COR-L47 (cell line): Measurements from ENCODE around the gene KDM4C.

Source experiments
- DNase-seq: peaks from one replicate; lab custom pipeline; 2025; lab: John Stamatoyannopoulos, UW

Gene KDM4C

GRCh38 chr9:6904371-6904770, 146.6 kb downstream of the KDM4C start:
- no peak for DNase-seq

DNA sequence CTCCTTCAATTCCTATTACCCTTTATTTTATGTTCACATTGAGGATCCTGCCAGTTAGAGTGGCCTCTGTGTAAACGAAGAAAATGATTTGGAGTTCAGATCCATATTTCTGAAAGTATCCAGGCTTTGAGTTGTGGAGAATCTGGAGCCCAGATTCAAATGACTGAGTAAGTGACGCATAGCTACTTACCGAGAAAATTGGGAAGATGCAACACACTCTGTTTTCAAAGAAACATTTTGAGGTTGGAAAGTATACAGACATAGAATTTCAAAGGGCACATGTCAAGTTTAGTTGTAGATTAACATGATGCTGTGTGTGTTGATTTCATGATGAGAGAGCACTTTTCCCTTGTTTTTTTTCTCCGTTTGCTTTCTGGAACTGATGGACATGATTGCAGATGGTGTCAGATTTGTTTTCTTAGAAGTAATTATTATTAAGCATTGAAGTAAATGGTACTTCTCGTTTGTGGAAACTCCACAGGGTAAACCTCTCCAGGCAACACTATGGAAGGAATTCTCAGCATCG, 148.1 kb downstream of the KDM4C start:
- DNase-seq: no peak

GRCh38 chr9:6907772-6908381, 150.1 kb downstream of the KDM4C start:
- peak; percentile 27 for DNase-seq

DNA sequence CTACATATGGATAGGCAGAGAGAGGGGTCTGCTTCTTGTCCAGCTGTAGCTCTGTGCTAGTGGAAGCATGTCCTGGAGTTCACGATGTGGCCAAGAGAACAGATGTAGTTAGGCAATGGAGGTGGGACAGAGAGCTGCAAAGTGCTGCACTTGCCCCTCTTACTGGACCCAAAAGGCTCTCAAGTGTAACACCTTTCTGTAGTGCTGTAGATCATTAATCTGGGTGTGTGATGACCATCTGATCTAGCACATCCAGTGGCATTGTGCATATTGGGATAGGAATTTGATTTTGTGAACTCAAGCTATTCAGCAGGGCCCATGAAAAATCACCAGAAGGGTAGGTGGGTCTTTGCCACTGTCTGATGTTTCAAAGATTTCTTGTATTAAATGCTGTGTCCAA, 151.4 kb downstream of the KDM4C start:
- DNase-seq: no peak

DNA sequence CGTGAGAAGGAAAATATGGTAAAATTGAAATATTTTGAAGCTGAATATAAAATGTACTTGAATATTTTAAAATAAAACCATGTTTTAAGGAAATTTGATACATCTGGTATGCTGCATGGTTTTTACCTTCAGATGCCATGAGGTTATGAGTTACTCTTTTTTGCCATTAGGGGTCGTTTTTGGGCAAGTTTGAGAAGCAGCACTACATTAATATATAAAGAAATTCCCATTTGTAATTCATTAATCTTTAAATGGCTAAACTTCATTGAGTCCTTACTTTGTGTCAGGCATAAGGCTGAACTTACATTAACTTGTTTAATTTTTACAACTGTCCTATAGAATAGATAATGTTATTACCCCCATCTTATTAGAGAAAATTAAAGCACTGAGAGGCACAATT, 152.3 kb downstream of the KDM4C start:
- no peak for DNase-seq

DNA sequence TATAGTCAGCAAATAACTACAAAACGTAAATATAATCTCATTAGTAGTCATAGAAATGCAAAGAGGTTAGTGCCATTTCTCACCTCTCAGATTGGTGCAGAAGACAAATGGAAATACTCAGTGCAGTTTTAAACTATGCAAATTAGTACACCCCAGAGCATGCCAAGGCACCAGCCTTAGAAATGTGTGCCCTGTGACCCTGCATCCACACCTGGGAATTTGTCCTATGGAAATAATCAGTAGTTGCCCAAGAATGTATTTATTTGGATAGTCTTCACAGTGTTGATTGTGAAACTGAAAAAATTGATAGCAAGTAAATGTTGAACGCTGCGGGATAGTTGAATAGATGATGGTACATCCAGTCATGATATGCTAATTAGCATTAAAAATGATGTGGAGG, 152.7 kb downstream of the KDM4C start:
- DNase-seq: no peak

DNA sequence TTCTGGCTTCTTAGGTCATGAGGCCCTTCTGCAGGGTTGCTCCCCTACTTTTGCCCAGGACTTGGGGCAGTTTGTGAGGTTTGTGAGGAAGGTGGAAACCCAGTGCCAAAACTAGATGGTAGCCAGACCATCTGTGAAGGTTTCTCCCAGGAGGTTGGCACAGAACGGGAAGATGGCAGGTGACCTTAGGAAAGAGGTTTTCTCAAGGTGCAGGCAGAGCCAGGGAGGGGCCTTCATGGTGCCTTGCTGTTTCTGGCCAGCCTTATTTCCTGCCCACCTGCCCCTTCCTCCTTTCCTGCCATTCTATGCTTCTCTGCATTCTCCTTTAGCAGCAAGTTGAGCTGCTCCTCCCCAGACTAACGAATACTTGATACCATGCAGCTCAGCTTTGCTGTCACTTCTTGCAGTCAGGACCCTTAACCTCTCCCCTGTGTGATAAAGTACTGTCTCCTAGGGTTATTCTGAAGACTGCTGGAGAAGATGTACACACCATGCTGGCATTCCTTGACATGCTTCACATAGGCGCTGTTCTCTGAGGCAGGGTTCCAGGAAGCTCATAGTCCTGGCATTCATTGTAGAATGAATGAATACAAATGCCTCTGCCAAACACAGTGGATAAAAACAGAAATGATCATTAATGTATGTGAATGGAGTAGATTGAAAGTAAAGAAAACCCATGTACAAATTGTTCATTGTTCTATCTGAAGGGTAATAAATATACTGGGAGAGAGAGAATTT, 154.3 kb downstream of the KDM4C start:
- DNase-seq: no peak

DNA sequence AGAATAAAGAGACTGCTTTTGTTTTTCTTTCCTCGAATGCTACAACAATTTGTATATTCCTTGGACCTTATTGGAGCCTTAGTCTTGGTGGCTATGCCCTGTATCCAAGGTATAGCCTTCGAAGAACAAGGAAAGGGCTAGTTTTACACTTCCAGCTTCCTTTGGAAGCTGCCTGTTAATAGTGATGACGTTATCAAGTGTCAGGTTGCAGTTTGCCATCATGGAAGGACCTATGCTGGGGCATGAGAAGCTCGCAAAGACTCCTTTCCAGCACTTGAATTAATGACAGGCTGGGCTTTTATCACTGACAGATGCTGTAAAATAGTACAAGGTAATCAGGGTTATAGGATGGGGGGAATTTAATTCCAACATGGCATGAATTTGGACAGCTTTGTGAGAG, 157.9 kb downstream of the KDM4C start:
- no peak for DNase-seq

GRCh38 chr9:6917162-6917561, 159.4 kb downstream of the KDM4C start:
- no peak for DNase-seq

GRCh38 chr9:6920041-6920440, 162.3 kb downstream of the KDM4C start:
- no peak for DNase-seq

DNA sequence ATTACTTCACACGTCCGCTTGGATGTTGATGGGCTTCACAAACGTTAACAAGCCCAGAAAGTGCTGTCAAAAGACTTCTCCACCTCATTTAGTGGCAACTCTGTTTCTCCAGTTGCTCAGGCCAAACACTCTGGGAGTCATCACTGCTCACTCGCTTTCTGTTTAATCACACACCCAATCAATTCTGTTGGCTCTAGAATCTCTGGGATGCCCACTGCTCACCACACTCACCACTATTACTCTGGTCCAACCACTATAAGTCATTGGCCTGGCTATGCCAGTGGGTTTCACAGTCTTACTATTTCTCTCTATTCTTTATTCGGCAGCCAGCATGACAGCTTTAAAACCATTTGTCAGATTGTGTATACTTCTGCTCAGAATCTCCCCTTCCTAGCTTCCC, 163.5 kb downstream of the KDM4C start:
- DNase-seq: no peak

- DNase-seq: no peak
Measured at GRCh38 chr9:6922124-6922676, 164.4 kb downstream of the KDM4C start.

DNA sequence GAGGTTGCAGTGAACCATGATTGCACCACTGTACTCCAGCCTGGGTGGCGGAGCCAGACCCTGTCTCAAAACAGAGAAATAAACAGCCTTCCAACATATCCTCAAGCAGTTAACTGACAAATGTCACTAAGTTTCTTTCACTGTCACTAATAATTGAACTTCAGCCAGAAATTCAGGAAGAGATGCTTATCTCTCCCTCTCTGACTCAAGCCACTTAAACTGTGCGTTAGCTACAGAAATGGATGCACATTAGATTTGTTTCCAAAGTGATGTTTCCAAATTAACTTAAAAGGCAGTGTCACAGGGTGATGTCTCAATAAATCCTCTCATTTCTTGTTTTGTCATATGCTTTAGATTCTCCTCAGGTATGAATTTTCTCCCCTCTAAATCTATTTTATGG, 164.9 kb downstream of the KDM4C start:
- no peak for DNase-seq

GRCh38 chr9:6923086-6923485, 165.3 kb downstream of the KDM4C start:
- no peak for DNase-seq

GRCh38 chr9:6924149-6924548, 166.4 kb downstream of the KDM4C start:
- DNase-seq: no peak

DNA sequence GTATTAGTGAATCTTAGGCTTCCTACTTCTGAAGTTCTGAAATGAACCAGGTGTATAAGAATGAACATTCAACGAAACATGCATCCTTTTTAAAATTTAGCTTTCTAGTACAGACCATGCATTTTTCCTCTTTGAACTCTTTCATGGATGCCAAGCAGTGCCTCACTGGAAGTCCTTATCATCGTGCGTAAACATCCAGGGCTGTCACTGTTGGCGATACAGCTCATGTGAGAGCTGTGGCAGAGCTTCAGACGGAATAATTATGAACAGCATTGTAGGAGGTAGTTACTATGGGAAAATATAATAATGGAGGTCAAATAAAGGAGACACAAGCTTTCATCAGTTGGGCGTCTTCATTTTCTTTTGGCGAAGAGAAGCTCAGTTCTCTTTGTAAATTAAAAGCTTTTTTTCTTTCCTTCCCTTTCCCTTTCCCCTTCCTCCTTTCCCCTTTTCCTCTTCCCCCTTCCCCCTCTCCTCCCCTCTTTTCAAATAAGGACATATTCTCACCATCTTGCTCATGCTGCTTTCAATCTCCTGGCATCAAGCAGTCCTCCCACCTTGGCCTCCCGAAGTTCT, 167.3 kb downstream of the KDM4C start:
- peak; percentile 7 for DNase-seq

GRCh38 chr9:6925836-6926235, 168.1 kb downstream of the KDM4C start:
- no peak for DNase-seq

DNA sequence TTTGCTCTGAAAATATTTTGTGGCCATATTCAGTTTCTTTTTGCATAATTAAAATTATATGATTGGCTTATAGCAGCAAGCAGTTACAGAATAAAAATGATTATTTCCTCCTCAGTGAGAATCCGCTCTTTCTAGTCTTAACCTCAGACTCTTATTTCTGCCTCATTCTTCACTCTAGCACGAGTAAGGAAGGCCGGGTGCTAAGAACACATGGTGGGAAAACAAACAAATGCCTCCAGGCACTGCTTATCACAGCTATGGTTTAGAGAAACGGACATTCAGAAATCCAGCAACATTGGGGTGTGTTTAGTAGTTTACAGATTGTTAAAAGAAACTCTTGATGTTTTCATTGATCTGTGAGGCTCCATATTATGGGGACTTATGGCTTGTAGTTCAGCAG, 168.7 kb downstream of the KDM4C start:
- no peak for DNase-seq

GRCh38 chr9:6927838-6928237, 170.1 kb downstream of the KDM4C start:
- DNase-seq: no peak

DNA sequence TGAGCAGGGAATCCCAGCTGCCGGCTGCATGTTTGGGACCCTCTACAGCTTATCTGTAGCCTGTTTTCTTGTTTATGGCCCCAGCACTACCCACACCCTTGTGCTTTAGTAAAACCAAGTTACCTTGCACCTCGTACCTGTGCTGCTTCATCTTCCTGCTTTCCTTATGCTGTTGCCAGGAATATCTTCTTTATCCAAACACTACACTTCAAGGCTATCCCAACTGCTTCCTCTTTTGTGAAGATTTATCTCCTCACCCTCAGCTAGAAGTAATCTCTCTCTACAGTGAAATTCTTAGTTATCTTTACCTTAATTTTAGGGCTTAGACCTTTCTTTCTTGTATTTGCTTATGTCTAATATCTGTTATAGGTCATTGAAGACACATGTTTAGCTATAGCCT, 171.1 kb downstream of the KDM4C start:
- no peak for DNase-seq

DNA sequence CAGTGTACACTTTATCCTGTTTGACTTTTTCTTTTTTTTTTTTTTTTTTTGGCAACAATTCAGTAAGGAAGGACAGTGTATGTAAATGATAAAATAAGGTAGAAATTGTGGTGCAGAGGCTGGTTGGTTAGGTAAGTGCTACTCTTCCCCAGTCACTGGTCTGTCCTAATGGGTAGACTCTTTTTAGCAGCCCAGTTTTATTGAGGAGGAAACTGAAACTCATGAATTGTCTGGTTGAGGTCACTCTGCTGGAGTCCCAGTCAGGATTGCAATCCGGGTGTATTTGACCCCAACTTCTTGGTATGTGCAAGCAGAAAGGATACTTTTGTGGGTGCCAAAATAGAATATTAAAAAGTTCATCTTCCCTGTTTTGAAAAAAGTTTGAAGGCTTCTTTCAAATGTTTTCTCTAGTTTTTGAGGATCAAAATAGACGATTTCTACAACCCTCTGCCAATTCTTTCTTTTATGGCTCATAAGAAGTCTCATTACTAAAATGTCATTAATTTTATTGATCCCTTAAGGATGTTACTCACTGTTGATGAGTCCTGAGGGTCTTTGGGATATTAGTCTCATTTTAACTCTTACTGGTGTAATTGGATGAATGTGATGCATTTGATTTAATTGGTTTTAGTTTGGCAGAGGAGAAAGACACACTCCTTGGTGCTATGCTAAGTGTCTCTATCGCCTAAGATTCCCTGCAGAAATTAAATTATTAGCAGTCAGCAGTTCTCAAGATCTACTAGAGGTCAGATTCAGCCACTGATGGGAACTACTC, 171.9 kb downstream of the KDM4C start:
- no peak for DNase-seq

DNA sequence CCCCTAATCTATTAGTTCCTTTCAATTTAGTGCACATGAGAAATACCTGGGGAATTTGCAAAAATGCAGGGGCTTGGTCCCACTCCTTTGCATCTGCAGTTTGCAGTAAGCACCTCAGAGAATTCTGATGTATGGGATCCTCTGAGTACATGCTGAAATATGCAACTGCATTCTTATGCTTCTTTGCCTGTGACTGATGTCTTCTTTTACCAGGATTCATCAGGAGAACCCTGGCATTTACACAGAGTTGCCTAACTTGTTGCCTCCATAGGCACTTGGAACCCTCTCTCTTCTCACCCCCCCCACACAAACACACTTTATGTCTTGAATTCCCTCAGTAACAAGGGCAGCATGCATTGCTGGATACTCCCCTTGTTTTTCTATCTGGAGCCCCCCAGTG, 173.1 kb downstream of the KDM4C start:
- no peak for DNase-seq
